Calu3 (cell line): ENCODE results near the gene ARMH3. TPM values are rescaled to one million over a fixed set of nuclear protein-coding genes. Genes with fewer than 3 reads are reported as not detected.

Experiments
- BruUV-seq: library from RNA; stranded (reverse); fragments of 400-500 nt; replicated peaks from 2 replicates; lab custom pipeline; 2021; lab: Mats Ljungman, UMichigan
- CTCF ChIA-PET: fragments of 300-600 bp; sonication (Branson Sonifier 250); formaldehyde crosslinking; loops from one replicate; lab custom pipeline; 2022; ENCODE audit warnings: antibody characterized with exemption; lab: Charles Lee
- DNase-seq: peaks from one replicate; pipeline ENCODE4 v3.0.0; 2022
- H3K27ac Mint-ChIP-seq: one replicate; pipeline ENCODE4 v1.8.0; 2022; ENCODE audit warnings: mixed read lengths; ENCODE audit not compliant: unreplicated experiment
- H3K27me3 Mint-ChIP-seq: one replicate; pipeline ENCODE4 v1.8.0; 2022; ENCODE audit warnings: mixed read lengths; ENCODE audit not compliant: unreplicated experiment
- H3K36me3 Mint-ChIP-seq: one replicate; pipeline ENCODE4 v1.8.0; 2022; ENCODE audit warnings: mild to moderate bottlenecking, moderate library complexity, mixed read lengths; ENCODE audit not compliant: insufficient read depth, unreplicated experiment
- H3K4me1 Mint-ChIP-seq: one replicate; pipeline ENCODE4 v1.8.0; 2022; ENCODE audit warnings: mild to moderate bottlenecking, low read depth, mixed read lengths; ENCODE audit not compliant: unreplicated experiment
- H3K4me3 Mint-ChIP-seq: one replicate; pipeline ENCODE4 v1.8.0; 2022; ENCODE audit warnings: mild to moderate bottlenecking, low read depth, moderate library complexity, mixed read lengths; ENCODE audit not compliant: unreplicated experiment
- H3K9me3 Mint-ChIP-seq: one replicate; pipeline ENCODE4 v1.8.0; 2022; ENCODE audit warnings: low read depth, mixed read lengths; ENCODE audit not compliant: unreplicated experiment
- CTCF ChIP-seq: fragments of 200-600 bp; IDR thresholded peaks from one replicate; pipeline ENCODE4 v1.8.0; 2022; ENCODE audit warnings: antibody characterized with exemption; ENCODE audit not compliant: unreplicated experiment
- intact Hi-C: fragments of 100-400 bp; cut with micrococcal nuclease; formaldehyde crosslinking; loops from one replicate; pipeline ENCODE4 v1.10.0; 2022; ENCODE audit not compliant: unreplicated experiment
- total RNA-seq: library from RNA; stranded (reverse); gene quantifications from 2 replicates; pipeline ENCODE4 v1.2.3, GENCODE V29; 2022

Gene ARMH3
- total RNA-seq, 1 experiment from 2014 or later, result 14.1 TPM

GRCh38 chr10:101967119-101967518 lies 88.9 kb downstream of the ARMH3 start:
- no peak for TF ChIP-seq CTCF
- Mint-ChIP-seq H3K36me3 (peaks cover 6% of the 10 kb centered on the region), H3K9me3 (no peaks in the 10 kb centered on the region), H3K27ac (no peak overlapping the region), H3K4me1 (no peaks in the 10 kb centered on the region), H3K27me3 (no peaks in the 10 kb centered on the region), H3K4me3 (no peak overlapping the region)
- intact Hi-C loops, result no loop called here
- CTCF ChIA-PET, result no interaction called here
- no peak for DNase-seq
- BruUV-seq, result no TSS peak

- no peak for DNase-seq
- peaks cover 6% of the 10 kb centered on the region for H3K36me3 Mint-ChIP-seq
These were observed 90.8 kb downstream of the ARMH3 start for GRCh38 chr10:101965075-101965765.

GRCh38 chr10:101961591-101962498 lies 94.1 kb downstream of the ARMH3 start:
- no peak for DNase-seq
- TF ChIP-seq CTCF, result no peak
- CTCF ChIA-PET, result interaction anchor here (0.6 kb wide), 1 partner anchor 320 kb away, joined by 5 read pairs; no protein-coding TSS in a partner anchor
- no peaks in the 10 kb centered on the region for H3K27me3 Mint-ChIP-seq
- no peaks in the 10 kb centered on the region for H3K4me1 Mint-ChIP-seq
- peaks cover 6% of the 10 kb centered on the region for H3K36me3 Mint-ChIP-seq
- no peak overlapping the region for H3K27ac Mint-ChIP-seq
- intact Hi-C loops, result no loop called here
- no peak overlapping the region for H3K4me3 Mint-ChIP-seq
- H3K9me3 Mint-ChIP-seq, result no peaks in the 10 kb centered on the region
- BruUV-seq, result no TSS peak

More at GRCh38 chr10:101965075-101965765, 90.8 kb downstream of the ARMH3 start:
- intact Hi-C loops, result no loop called here
- Mint-ChIP-seq H3K27ac (no peak overlapping the region), H3K4me3 (no peak overlapping the region), H3K27me3 (no peaks in the 10 kb centered on the region), H3K4me1 (no peaks in the 10 kb centered on the region), H3K9me3 (no peaks in the 10 kb centered on the region)
- no peak for TF ChIP-seq CTCF
- no TSS peak for BruUV-seq
- CTCF ChIA-PET, result no interaction called here

GRCh38 chr10:101960879-101961395 lies 95.0 kb downstream of the ARMH3 start:
- DNase-seq, result no peak
- Mint-ChIP-seq H3K4me3 (no peak overlapping the region), H3K27ac (no peak overlapping the region), H3K9me3 (no peaks in the 10 kb centered on the region), H3K36me3 (peaks cover 6% of the 10 kb centered on the region), H3K4me1 (no peaks in the 10 kb centered on the region), H3K27me3 (no peaks in the 10 kb centered on the region)
- intact Hi-C loops, result no loop called here
- BruUV-seq, result no TSS peak
- CTCF ChIA-PET, result interaction anchor here (0.6 kb wide), 1 partner anchor 133 kb away, joined by 3 read pairs; no protein-coding TSS in a partner anchor
- TF ChIP-seq CTCF, result no peak
